A549 treated with RU486 at 1 μM for 4 hours (cell line): ENCODE measurements around the gene FCAMR. TPM values are rescaled to one million over a fixed set of nuclear protein-coding genes. Genes with fewer than 3 reads are reported as not detected.

Experiments used
- total RNA-seq: library from RNA; stranded (reverse); fragments of 200-300 nt; extraction: Qiagen RNA extraction; gene quantifications from 5 replicates; pipeline ENCODE4 v1.2.3, GENCODE V29; 2022; ENCODE audit warnings: low read depth

The FCAMR gene, protein sequence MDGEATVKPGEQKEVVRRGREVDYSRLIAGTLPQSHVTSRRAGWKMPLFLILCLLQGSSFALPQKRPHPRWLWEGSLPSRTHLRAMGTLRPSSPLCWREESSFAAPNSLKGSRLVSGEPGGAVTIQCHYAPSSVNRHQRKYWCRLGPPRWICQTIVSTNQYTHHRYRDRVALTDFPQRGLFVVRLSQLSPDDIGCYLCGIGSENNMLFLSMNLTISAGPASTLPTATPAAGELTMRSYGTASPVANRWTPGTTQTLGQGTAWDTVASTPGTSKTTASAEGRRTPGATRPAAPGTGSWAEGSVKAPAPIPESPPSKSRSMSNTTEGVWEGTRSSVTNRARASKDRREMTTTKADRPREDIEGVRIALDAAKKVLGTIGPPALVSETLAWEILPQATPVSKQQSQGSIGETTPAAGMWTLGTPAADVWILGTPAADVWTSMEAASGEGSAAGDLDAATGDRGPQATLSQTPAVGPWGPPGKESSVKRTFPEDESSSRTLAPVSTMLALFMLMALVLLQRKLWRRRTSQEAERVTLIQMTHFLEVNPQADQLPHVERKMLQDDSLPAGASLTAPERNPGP
- not detected in 5 replicates for total RNA-seq

DNA sequence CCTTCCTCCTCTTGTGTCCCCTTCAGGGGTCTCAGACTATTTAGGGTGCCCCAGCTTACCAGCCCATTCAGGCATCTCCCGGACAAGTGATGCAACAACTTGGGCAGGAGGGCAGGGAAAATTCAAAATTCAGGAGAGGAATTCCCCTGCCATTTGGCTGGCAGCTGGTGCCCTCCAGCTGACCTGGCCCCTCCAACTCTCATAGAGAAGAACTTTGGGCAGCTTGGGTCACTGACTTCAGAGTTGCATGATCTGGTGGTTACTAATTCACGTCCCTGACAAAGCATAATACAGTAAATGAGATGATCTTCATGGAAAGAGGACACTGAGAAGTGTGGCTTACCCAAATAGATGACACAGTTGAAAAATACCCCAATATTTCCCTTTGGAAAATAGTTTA is at the start of gene FCAMR:
TSS of gene FCAMR (minus strand) at position 15 of the 400 bp plus-strand sequence. CDS start 335 bp downstream, outside the sequence.

DNA sequence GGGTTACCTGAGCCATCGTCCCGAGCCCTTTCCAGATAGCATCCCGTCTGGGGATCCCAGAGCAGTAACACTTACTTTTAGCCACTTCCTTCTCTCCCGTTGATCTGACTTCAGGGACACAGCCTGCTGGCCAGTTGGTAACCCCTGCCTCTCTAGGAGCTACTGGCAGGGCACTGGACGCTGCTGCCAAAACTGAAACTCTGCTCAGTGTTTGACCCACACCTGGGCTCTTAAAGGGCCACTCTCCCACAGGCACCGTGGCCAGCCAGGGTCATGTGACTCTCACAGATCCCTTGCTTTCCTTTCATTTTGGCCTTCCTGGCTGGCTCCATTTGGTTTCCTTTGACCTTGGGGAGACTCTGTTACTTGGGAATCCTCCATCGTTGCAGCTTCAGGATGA is 24.0 kb downstream of the FCAMR start, which contains the start of gene PIGR:
TSS of gene PIGR (minus strand) at position 206 of the 400 bp plus-strand sequence. CDS start 5,935 bp downstream, outside the sequence.

DNA sequence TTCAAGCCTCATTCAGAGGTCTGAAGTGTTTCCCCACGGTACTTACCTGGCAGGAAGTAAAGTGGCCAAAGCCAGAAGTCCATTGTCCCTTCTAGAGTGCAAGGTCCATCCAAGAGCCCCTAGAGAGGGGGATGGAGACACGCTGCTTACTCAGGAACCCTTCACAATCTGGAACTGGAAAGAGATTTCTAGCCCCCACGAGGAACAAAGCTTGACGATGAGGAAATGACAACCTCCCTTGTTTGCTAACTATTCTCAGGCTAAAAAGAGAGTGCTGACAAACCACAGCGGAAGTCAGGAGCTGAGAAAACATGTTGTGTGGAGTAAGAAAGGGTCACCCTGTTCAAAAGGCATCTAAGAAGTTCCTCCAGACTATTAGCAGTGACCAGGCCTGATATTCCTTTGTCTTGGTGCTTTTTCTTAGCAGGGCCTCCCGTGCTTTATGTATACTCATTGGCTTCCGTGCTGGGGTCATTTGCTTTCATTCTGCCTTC is 48.4 kb downstream of the FCAMR start, which contains the start of gene FCMR:
TSS of gene FCMR (minus strand) at position 170 of the 494 bp plus-strand sequence. CDS start at position 83, 87 bp downstream.

Other genes starting within 250 kb of the FCAMR start
- not detected in 5 replicates for gene IL19, start 199.7 kb downstream of the FCAMR start, total RNA-seq
- gene IL10, start 198.0 kb downstream of the FCAMR start, total RNA-seq: not detected in 5 replicates
- gene IL20, start 104.8 kb downstream of the FCAMR start, total RNA-seq: not detected in 5 replicates
- 0.17 to 0.35 TPM (median 0.30 TPM) in 5 replicates for gene IL24, start 73.0 kb downstream of the FCAMR start, total RNA-seq
- 3.7 to 7.0 TPM (median 4.5 TPM) in 5 replicates for gene FCMR, start 48.5 kb downstream of the FCAMR start, total RNA-seq
- gene PIGR, start 24.0 kb downstream of the FCAMR start, total RNA-seq: not detected in 5 replicates
- 3.1 to 4.5 TPM (median 3.7 TPM) in 5 replicates for gene C1orf116, start 62.3 kb upstream of the FCAMR start, total RNA-seq
- 1.9 to 7.0 TPM (median 7.0 TPM) in 5 replicates for gene YOD1, start 80.7 kb upstream of the FCAMR start, total RNA-seq
- gene PFKFB2, start 82.8 kb upstream of the FCAMR start, total RNA-seq: 5.3 to 6.7 TPM (median 6.2 TPM) in 5 replicates
- 0.93 to 2.0 TPM (median 1.2 TPM) in 5 replicates for gene C4BPB, start 118.4 kb upstream of the FCAMR start, total RNA-seq
- gene C4BPA, start 133.8 kb upstream of the FCAMR start, total RNA-seq: 0.30 to 0.86 TPM (median 0.63 TPM) in 5 replicates